Lung (tissue), 12 donors: ENCODE results near the gene ZNF48. TPM values are rescaled to one million over a fixed set of nuclear protein-coding genes. Genes with fewer than 3 reads are reported as not detected.

Source experiments
- ATAC-seq: fragments of 200-7000 bp; cut with Tn5 transposase; one replicate; pipeline ENCODE4 v1.9.1; 2020; ENCODE audit warnings: moderate number of reproducible peaks; ENCODE audit not compliant: insufficient read depth, low FRiP score
- DNase-seq, 3 donors: peaks; one replicate each; pipeline ENCODE4 v3.0.0-alpha.2; 2013 to 2017
- H3K27ac ChIP-seq, 2 donors: one replicate each; pipeline ENCODE4 v1.5.1; 2013; ENCODE audit warnings: mild to moderate bottlenecking in 2 of 2, moderate library complexity in 2 of 2, control low read depth in 1 of 2, inconsistent platforms in 1 of 2, low read depth in 1 of 2, low read length in 1 of 2
- H3K27me3 ChIP-seq, 3 donors: one replicate each; pipeline ENCODE4 v1.5.1; 2013; ENCODE audit warnings: low read length in 2 of 3; ENCODE audit not compliant: control insufficient read depth in 3 of 3, insufficient read depth in 3 of 3
- H3K36me3 ChIP-seq, 4 donors: one replicate each; pipeline ENCODE4 v1.5.1; 2013; ENCODE audit warnings: low read length in 4 of 4, mild to moderate bottlenecking in 1 of 4, moderate library complexity in 1 of 4; ENCODE audit not compliant: control insufficient read depth in 4 of 4, insufficient read depth in 4 of 4
- H3K4me1 ChIP-seq, 5 donors: one replicate each; pipeline ENCODE4 v1.5.1; 2013; ENCODE audit warnings: low read length in 5 of 5, mild to moderate bottlenecking in 2 of 5, moderate library complexity in 1 of 5; ENCODE audit not compliant: control insufficient read depth in 5 of 5, insufficient read depth in 5 of 5
- H3K4me3 ChIP-seq: one replicate; pipeline ENCODE4 v1.5.1; 2013; ENCODE audit warnings: mild to moderate bottlenecking, control low read depth, moderate library complexity
- H3K9ac ChIP-seq, 2 donors: one replicate each; pipeline ENCODE4 v1.5.1; 2013; ENCODE audit warnings: low read length in 2 of 2, control low read depth in 1 of 2; ENCODE audit not compliant: insufficient read depth in 1 of 2
- H3K9me3 ChIP-seq, 4 donors: one replicate each; pipeline ENCODE4 v1.5.1; 2013; ENCODE audit warnings: low read length in 3 of 4, mild to moderate bottlenecking in 1 of 4, moderate library complexity in 1 of 4; ENCODE audit not compliant: control insufficient read depth in 4 of 4, insufficient read depth in 3 of 4
- CTCF ChIP-seq: IDR thresholded peaks from 2 replicates; pipeline ENCODE4 v1.5.1; 2012; ENCODE audit warnings: mild to moderate bottlenecking; ENCODE audit errors: control extremely low read depth, extremely low read depth
- WGBS, 2 donors: extraction: QIAGEN DNeasy Blood & Tissue Kit; methylation state at CpG; one replicate each; pipeline ENCODE4 v1.1.7; 2013; 5-methylcytosine and 5-hydroxymethylcytosine counted together
- polyA plus RNA-seq, 2 donors: library from polyadenylated mRNA; stranded (reverse); fragments of 200-250 nt; gene quantifications; one replicate each; pipeline ENCODE4 v1.2.1, GENCODE V29; 2013
- total RNA-seq, 2 donors: library from RNA; depleted of rRNA in 1 of 2; stranded (reverse); fragments of >200 nt in 1 of 2; gene quantifications; one replicate each; pipeline ENCODE4 v1.2.1, GENCODE V29; 2014 to 2021
- donor health status: control.
- donor health status: control.
- donor health status: Bipolar disorder and iron deficiency.
- donor health status: healthy.
- donor health status: DM: yes; HTN: yes; CAD: no.

Gene ZNF48
- total and polyA plus RNA-seq, 4 donors = 4.2 to 8.0 (median 5.0) TPM

- Histone ChIP-seq H3K36me3 (peaks cover 0 to 37% (median 13%) of the 10 kb centered on the region in 4 donors), H3K27ac (no peak overlapping the region), H3K9ac (no peak overlapping the region), H3K9me3 (no peaks in the 10 kb centered on the region), H3K27me3 (no peaks in the 10 kb centered on the region), H3K4me1 (peaks cover 0 to 24% (median 8%) of the 10 kb centered on the region in 5 donors), H3K4me3 (no peak overlapping the region)
- TF ChIP-seq CTCF = no peak
- DNase-seq (no peak), ATAC-seq (no peak)
- WGBS, 2 donors = 91 to 92% methylated on average over 31 to 37 of the region's 37 CpGs
Measured at GRCh38 chr16:30357715-30358576, 37.3 kb upstream of the ZNF48 start.

- Histone ChIP-seq H3K4me3 (no peak overlapping the region), H3K36me3 (peaks cover 0 to 34% (median 9%) of the 10 kb centered on the region in 4 donors), H3K9ac (no peak overlapping the region), H3K9me3 (no peaks in the 10 kb centered on the region), H3K27me3 (no peaks in the 10 kb centered on the region), H3K27ac (no peak overlapping the region), H3K4me1 (peaks cover 0 to 24% (median 8%) of the 10 kb centered on the region in 5 donors)
- no peak for ATAC-seq
- no peak for TF ChIP-seq CTCF
- WGBS, 2 donors = 93 to 94% methylated on average over 9 of the region's 9 CpGs
- DNase-seq = no peak
Measured at GRCh38 chr16:30358577-30358936, 36.7 kb upstream of the ZNF48 start.

- no peak for DNase-seq
- 92 to 93% methylated on average over 28 of the region's 28 CpGs for WGBS, 2 donors
- TF ChIP-seq CTCF = no peak
Measured at GRCh38 chr16:30358990-30359870, 36.0 kb upstream of the ZNF48 start.

More at GRCh38 chr16:30358990-30359870, 36.0 kb upstream of the ZNF48 start:
- no peak for ATAC-seq
- Histone ChIP-seq H3K9me3 (no peaks in the 10 kb centered on the region), H3K9ac (no peak overlapping the region), H3K4me3 (no peak overlapping the region), H3K27ac (no peak overlapping the region), H3K27me3 (no peaks in the 10 kb centered on the region), H3K4me1 (peaks cover 0 to 17% (median 8%) of the 10 kb centered on the region in 5 donors), H3K36me3 (peaks cover 0 to 32% (median 7%) of the 10 kb centered on the region in 4 donors)
